Small intestine (tissue), 7 donors: ENCODE results near the gene NAPSA. TPM values are rescaled to one million over a fixed set of nuclear protein-coding genes. Genes with fewer than 3 reads are reported as not detected.

Experiments
- DNase-seq, 2 donors: peaks; one replicate each; pipeline versions ENCODE4 v3.0.0 to v3.0.0-alpha.2; 2013
- FAIRE-seq: peaks from 2 replicates; lab custom pipeline; 2012; peaks lifted over from hg19 to GRCh38; lab: Jason Lieb, UNC
- H3K27ac ChIP-seq, 3 donors: one replicate each; pipeline ENCODE4 v1.5.1; 2013; ENCODE audit warnings: low read length in 2 of 3, mild to moderate bottlenecking in 2 of 3, control low read depth in 1 of 3, inconsistent platforms in 1 of 3, low read depth in 1 of 3, moderate library complexity in 1 of 3
- H3K27me3 ChIP-seq, 3 donors: one replicate each; pipeline ENCODE4 v1.6.1; 2013; ENCODE audit warnings: low read length in 3 of 3, inconsistent platforms in 1 of 3; ENCODE audit not compliant: control insufficient read depth in 3 of 3, insufficient read depth in 3 of 3
- H3K36me3 ChIP-seq, 3 donors: one replicate each; pipeline ENCODE4 v1.6.1; 2013; ENCODE audit warnings: low read length in 3 of 3, inconsistent platforms in 1 of 3, low read depth in 1 of 3, mild to moderate bottlenecking in 1 of 3, moderate library complexity in 1 of 3; ENCODE audit not compliant: control insufficient read depth in 3 of 3, insufficient read depth in 2 of 3
- H3K4me1 ChIP-seq, 3 donors: one replicate each; pipeline ENCODE4 v1.6.1; 2013; ENCODE audit warnings: low read length in 2 of 3, inconsistent platforms in 1 of 3, low read depth in 1 of 3, mild to moderate bottlenecking in 1 of 3, moderate library complexity in 1 of 3; ENCODE audit not compliant: control insufficient read depth in 3 of 3, insufficient read depth in 2 of 3
- H3K4me3 ChIP-seq, 3 donors: one replicate each; pipeline ENCODE4 v1.5.1; 2013; ENCODE audit warnings: low read length in 3 of 3, control low read depth in 1 of 3, inconsistent platforms in 1 of 3, low read depth in 1 of 3, mild to moderate bottlenecking in 1 of 3, moderate library complexity in 1 of 3
- H3K9me3 ChIP-seq, 2 donors: one replicate each; pipeline ENCODE4 v1.6.1; 2013; ENCODE audit warnings: low read depth in 1 of 2, low read length in 1 of 2; ENCODE audit not compliant: control insufficient read depth in 2 of 2, insufficient read depth in 1 of 2
- WGBS, 3 donors: extraction: QIAGEN DNeasy Blood & Tissue Kit; methylation state at CpG; one replicate each; pipeline ENCODE4 v1.1.7; 2013; 5-methylcytosine and 5-hydroxymethylcytosine counted together
- polyA plus RNA-seq, 4 donors: library from polyadenylated mRNA; stranded (reverse) in 3 of 4; unstranded in 1 of 4; fragments of 200-250 nt in 3 of 4; fragments of 120-200 nt in 1 of 4; gene quantifications; one replicate each; pipeline versions ENCODE4 v1.2.1 to v1.2.3, GENCODE V29; 2013
- donor health status: healthy with polysubstance abuse.
- donor health status: control.
- donor health status: control.
- donor health status: Bipolar disorder and iron deficiency.
- donor health status: healthy.

NAPSA gene
- polyA plus RNA-seq, 4 donors, result 1.8 to 9.6 (median 5.2) TPM

DNA sequence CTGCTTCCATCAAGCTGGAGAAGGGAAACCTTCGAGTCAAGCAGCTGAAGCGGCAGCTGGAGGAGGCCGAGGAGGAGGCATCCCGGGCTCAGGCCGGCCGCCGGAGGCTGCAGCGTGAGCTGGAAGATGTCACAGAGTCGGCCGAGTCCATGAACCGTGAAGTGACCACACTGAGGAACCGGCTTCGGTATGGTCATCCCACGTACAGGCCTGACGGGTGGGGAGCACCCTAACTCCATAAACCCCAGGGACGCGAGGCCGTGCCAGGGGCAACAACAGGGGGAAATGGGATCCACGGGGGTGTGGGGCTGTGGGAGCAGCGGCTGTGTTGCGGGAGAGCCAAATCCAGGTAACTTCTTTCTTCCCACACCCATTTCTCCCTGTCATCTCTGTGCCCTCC is 56.4 kb downstream of the NAPSA start:
- H3K4me1 ChIP-seq, result no peaks in the 10 kb centered on the region
- FAIRE-seq, result no peak
- no peak overlapping the region for H3K27ac ChIP-seq
- H3K4me3 ChIP-seq, result no peak overlapping the region
- H3K9me3 ChIP-seq, result no peaks in the 10 kb centered on the region
- H3K36me3 ChIP-seq, result peaks cover 3 to 63% (median 18%) of the 10 kb centered on the region in 3 donors
- peaks cover 0 to 24% (median 16%) of the 10 kb centered on the region in 3 donors for H3K27me3 ChIP-seq
- DNase-seq, result no peak
- WGBS, 3 donors, result 84 to 91% (median 85%) methylated on average over 20 to 21 of the region's 21 CpGs

Other genes with a start within 250 kb of the NAPSA start
- under 1 TPM in 1 of 4 donors, not detected in 3; 0.09 TPM for gene IZUMO2, start 202.4 kb downstream of the NAPSA start, polyA plus RNA-seq
- gene MYH14, start 162.0 kb downstream of the NAPSA start, polyA plus RNA-seq, result 100 to 1,000 TPM; 202 to 392 (median 242) TPM
- gene KCNC3, start 36.3 kb downstream of the NAPSA start, polyA plus RNA-seq, result 1 to 10 TPM in 1 of 4 donors, under 1 TPM in 3; 0.22 to 1.6 (median 0.43) TPM
- gene NR1H2, start 10.8 kb upstream of the NAPSA start, polyA plus RNA-seq, result 10 to 100 TPM; 40.4 to 78.4 (median 62.7) TPM
- 10 to 100 TPM; 25.0 to 34.0 (median 30.6) TPM for gene POLD1, start 18.7 kb upstream of the NAPSA start, polyA plus RNA-seq
- gene SPIB, start 53.3 kb upstream of the NAPSA start, polyA plus RNA-seq, result 10 to 100 TPM; 16.6 to 44.3 (median 31.4) TPM
- gene MYBPC2, start 67.3 kb upstream of the NAPSA start, polyA plus RNA-seq, result under 1 TPM in 2 of 4 donors, not detected in 2; 0.27 to 0.49 TPM
- gene EMC10, start 110.9 kb upstream of the NAPSA start, polyA plus RNA-seq, result 100 to 1,000 TPM in 2 of 4 donors, 10 to 100 TPM in 2; 53.7 to 164 (median 116) TPM
- 1 to 10 TPM in 2 of 4 donors, under 1 TPM in 1, not detected in 1; 0.89 to 3.4 (median 2.1) TPM for gene GARIN5A, start 111.2 kb upstream of the NAPSA start, polyA plus RNA-seq
- 10 to 100 TPM; 21.2 to 97.8 (median 74.1) TPM for gene JOSD2, start 145.6 kb upstream of the NAPSA start, polyA plus RNA-seq
- gene ASPDH, start 148.3 kb upstream of the NAPSA start, polyA plus RNA-seq, result 10 to 100 TPM in 2 of 4 donors, 1 to 10 TPM in 1, under 1 TPM in 1; 0.27 to 20.0 (median 11.5) TPM
- 1 to 10 TPM in 3 of 4 donors, not detected in 1; 1.1 to 5.4 (median 3.2) TPM for gene LRRC4B, start 202.8 kb upstream of the NAPSA start, polyA plus RNA-seq